CD1c-positive myeloid dendritic cell (primary cell): ENCODE measurements around the gene C10orf71.
A peak's percentile ranks its signal among the peaks of the same experiment; 100 is the strongest.

Experiments
- DNase-seq: peaks from one replicate; pipeline ENCODE4 v3.0.0-alpha.2; 2016; ENCODE audit errors: extremely low spot score

The C10orf71 gene

DNA sequence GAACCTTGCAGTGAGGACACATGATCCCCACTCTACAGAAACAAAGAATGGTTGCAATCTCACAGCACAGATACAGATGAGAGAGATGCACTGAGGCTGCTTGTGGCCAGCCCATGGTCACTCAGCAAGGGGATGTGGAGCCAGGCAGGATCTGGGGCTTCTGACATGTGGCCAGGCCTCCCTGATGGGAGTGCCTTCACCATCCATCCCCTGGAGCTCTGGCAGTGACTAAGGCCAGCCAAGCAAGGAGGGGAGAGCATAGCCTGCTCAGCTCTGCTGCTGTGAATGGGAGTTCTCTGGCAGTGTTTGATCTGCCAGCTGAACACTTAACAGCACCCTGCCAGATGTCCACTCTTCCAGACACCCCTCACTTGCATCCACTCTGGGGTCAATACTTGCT is 19.8 kb downstream of the C10orf71 start:
- DNase-seq, result no peak

DNA sequence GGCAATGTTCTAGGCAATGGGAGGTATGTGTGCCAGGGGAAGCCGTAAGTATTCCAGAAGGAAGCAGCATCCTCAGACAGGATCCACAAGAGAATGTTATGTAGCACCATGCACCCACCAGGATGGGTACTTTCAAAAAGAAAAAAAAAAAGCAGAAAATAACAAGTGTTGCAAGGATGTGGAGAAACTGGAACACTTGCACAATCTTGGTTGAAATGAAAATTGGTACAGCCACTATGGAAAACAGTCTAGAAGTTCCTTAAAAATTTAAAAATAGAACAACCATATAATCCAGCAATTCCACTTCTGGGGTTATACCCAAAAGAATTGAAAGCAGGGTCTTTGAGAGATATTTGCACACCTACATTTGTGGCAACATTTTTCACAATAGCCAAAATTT is 20.2 kb downstream of the C10orf71 start:
- no peak for DNase-seq

DNA sequence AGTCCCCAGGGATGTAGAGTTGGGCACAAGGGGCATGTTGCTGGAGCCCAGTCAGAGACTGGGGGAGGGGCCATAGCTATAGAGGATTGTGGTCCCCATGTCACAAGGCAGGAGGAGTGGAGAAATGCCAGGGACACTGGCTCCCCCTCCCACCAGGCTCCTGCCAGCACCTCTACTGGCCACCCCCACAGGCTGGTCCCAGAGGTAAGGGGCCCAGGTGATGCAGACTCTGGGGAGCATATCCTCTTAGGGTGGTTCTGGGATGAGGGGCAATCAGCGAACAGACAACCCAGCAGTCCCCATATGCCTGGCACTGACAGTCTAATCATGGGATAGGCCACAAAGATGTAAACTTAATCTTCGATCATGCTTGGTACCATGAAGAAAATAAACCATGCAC is 21.2 kb downstream of the C10orf71 start:
- no peak for DNase-seq

DNA sequence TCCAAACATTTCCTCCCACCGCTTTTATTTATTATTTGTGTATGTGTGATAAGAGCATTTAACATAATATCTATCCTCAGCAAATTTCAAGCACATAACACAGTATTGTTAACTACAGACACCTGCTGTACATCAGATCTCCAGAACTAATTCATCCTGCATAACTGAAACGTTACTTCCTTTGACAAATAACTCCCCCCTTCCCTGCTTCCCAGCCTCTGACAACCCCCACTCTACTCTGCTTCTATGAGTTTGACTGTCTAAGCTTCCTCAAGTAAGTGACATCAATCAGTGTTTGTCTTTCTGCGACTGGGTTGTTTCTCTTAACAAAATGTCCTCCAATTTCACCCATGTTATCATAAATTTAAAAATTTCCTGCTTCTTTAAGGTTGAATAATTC is 22.1 kb downstream of the C10orf71 start:
- no peak for DNase-seq

DNA sequence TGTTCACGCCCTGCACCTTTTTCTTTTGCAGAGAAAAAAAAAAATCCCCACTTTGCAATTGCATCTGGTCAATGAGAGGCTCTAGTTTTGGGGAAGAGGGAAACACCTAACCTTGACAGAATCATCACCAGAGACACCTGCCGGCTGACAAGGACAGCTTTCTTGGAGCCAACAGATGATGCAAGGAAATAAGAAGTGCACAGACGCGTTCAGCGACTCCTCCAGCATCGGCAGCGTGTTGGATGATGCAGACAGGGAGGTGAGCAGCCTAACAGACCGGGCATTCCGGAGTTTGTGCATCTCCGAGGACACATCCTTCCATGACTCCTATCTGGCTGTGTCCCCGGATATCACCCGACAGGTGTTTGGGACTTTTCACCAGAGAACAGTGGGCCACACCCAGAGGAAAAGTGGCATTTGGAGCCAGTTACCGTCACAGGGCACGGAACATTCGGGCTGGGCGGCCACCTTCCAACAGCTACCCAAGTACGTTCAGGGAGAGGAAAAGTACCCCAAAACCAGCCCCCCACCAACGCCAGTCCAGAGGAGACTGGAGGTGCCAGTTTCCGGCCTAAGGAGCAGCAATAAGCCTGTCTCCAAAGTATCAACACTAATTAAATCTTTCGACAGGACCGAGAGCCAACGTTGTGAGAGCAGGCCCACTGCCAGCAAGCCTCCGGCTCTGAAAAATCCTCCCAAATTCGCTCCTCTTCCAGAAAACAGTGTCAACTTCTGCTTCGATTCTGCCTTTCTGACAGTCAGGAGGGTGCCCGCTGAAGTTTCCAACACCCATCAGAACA is 23.6 kb downstream of the C10orf71 start:
- DNase-seq, result no peak

DNA sequence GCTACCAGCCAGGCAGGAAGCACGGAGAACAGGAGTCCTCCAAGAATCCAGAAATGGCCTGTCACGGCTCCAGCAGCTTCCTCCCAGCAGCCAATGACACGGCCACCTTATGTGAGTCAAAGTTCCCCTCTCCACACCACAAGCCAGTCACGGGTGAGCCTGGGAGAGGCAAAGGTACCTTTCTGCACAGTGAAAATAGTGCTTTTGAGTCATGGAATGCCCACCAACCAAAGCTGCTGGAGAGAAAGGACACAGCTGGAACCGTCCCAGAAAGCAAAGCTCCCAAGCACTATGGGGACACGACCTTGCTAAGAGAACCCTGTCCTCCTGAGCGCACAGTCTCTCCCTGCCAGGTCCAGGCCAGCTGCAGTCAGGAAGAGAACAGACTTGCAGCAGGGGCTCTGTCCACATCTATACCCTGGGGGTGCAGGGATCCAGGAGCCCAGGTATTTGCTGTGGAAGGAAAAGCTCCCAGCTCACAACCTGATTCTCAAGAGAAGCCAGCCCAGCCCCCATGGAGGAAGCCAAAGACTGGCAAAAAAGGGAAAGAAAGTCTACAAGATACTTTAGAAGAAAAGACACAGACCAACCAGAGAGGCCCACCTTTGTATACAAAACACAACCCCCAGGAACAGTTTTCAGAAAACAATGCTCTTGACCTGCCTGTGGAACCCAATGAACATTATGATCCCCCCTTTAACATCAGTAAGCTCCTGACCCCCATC is 24.4 kb downstream of the C10orf71 start:
- DNase-seq, result peak; percentile 37

DNA sequence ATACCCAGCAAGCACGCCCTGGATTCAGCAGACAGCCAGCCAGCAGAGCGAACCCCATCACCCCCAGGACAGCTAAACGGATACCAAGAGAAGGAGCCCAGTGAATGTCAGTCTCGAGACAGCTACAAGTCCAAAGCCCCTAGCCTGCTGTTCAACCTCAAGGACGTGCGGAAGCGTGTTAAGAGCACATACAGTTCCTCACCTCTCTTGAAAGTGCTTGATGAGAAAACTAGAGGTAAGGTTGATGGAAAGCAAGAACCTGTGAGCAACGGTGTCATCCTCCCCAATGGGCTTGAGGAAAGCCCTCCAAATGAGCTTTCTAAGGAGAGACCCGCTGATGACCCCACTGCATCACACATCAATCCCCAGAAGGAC is 24.9 kb downstream of the C10orf71 start:
- no peak for DNase-seq

DNA sequence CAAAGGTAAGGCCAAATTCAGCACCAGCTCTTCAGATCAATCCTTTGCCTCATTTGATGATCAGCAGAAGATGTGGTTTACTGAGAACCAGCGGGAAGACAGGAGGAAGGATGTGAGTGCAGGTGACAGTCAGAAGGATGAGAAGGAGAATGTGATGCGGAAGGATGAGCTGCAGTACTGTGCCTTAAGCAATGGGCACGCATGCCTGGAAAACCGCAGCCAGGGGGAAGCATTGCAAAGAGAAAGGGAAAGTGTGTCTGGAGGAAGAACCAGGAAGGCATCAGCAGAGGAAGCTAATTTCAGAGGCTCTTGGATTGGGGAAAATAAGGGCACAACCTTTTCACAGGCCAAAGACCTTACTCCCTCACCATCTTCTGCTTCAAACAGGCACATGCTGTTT is 25.7 kb downstream of the C10orf71 start:
- DNase-seq, result no peak

DNA sequence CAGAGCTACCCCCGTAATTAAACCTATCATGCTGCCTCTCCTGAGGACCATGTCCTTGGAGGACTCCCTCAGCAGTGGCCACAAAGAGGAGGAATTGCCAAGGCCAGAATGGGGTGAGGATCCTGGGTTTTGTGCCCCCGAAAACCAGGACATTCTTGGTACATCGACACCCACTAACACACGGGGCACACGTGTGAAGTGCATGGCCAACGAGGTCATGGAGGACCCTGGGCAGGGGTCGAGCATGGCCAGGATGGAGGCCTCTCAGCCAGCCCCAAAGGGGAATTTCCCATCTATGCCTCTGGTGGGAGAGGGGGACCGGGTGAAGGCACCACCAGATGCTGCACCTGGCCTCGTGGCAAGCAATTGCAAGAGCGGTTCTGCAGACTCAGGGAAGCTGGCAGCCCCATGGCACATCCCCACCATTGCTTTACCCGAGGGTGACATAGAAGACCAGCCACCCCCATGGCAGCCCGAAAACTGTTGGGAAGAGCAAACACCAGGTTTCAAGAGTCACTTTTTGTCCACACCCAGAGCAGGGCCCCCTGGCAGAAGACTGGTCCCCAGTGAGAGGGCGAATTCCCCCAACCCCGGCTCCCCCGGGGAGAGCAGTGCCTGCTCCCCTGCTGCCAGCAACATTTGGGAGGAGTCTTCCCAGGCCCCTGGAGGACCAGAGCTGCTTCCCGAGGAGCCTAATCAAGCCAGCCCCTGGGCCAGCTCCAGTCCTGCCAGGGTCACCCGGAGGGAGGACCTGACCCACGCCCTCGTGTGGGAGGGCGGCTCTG is 26.4 kb downstream of the C10orf71 start:
- DNase-seq, result no peak

DNA sequence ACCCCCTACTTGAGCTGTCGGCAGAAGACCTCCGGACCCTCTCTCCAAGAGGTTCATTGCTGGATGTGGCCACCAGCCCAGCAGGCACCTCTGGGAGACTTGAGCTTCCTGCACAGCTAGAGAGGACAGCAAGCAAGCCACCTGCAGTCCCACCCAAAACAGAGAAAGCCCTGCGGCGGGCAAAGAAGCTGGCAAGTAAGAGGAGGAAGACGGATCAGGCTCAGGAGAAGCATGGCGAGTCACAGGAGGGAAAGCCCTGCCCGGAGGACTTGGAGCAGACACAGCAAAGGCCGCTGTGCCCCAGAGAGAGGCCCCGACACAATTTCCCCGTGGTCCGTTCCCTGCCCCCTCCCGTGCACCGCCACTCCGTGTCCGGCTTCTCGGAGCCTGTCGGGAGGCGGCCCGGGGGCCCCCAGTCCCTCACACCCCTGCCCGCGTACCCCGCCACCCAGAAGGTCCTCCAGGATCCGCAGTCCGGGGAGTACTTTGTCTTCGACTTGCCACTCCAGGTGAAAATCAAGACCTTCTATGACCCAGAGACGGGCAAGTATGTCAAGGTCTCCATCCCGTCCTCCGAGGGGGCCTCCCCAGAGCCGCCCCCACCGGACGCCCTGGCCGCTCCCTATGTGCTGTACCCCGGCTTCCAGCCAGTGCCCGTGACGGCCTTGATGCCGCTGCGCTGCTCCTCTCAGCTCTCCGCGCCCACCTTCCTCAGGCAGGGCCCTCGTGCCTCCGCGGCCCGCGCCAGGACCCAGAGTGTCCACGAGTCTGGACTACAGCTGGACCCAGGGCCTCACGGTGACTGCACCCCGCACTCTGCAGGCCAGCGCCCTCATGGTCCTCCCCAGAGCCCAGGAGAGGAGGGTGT is 27.2 kb downstream of the C10orf71 start:
- no peak for DNase-seq

DNA sequence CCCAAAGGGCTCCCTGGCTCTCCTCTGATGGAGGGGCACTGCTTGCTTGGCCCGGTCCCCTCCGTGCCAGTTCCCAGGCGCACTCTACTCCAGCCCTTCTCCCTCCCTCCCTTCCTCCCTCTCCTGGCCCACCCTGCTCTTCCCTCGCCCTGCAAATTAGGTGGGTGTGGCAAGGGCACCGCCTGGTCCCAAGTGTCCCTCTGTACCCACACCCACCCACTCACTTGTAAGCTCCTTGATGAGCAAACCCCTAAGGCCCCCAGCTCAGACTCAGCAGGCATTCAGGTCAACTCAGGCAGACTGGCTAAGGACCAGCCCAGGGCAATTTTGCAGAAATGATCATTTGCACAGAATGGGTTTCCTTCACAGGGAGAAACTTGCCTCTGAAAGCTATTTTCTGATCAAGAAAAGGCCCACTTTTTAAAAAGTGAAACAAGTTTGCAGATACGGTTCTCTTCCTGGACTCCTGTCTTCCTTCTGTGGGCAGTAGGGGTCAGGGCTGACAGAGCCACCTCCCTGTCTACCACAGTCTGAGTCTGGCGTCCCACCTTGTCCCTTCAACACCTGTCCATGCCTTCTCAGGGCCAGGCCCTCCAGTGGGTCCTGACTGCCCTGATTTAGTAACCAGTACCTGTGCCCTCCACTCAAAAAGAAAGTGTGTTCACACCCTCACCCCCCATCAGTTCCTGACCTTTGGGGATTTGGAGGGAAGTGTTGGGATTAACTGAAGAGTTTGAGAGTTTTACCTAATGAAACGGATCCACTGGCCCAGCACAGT is 28.3 kb downstream of the C10orf71 start:
- DNase-seq, result no peak

DNA sequence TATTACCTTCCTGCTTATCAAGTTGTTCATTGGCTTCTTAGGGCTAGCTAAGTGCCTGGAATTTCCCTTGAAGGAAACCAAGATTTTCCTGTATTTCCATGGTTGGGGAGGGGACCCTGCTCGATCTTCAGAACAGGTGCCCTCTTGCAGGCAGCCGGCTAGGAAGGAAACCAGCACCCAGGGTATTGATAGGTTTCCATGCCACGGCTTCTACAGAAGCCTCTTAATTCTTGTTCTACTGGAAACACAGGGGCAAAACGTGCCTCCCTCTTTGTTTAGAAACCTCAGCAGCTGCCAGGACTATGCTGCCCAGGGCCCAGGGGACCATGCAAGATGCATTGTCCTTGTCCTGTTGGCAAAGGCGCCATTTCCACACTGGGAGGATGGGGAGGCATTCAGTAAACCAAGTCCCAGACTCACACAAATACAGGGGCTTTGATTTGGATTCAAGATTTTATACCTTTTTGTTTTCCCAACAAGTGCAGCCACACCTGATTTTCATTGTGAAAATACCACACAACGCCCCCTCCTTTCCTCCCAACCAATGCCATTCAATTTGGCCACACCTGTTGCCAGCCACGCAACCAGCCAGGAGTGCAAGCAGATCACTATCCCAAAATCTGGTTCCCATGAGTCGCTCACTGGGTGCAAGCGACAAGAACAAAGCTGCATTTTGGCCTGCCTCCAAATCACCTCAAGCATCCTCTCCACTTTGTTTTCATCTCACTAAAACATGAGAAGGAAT is 29.6 kb downstream of the C10orf71 start:
- no peak for DNase-seq

DNA sequence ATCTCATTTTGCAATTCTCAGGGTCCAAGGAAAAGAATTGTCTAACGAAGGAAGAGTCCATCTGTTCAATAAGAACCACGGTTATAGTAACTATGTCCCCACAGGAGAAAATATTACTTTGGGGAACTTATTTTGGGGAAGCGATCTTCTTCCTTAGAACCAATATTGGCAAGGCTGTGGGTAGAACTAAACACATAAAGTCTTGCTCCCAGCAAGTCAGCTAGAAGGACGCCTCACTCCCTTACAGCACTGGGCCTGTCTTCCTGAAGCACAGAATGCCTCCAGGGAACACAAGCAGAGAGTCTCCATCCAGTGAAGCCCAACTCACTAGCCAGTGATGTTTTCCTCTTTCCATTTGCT is 30.2 kb downstream of the C10orf71 start:
- peak; percentile 73 for DNase-seq

DNA sequence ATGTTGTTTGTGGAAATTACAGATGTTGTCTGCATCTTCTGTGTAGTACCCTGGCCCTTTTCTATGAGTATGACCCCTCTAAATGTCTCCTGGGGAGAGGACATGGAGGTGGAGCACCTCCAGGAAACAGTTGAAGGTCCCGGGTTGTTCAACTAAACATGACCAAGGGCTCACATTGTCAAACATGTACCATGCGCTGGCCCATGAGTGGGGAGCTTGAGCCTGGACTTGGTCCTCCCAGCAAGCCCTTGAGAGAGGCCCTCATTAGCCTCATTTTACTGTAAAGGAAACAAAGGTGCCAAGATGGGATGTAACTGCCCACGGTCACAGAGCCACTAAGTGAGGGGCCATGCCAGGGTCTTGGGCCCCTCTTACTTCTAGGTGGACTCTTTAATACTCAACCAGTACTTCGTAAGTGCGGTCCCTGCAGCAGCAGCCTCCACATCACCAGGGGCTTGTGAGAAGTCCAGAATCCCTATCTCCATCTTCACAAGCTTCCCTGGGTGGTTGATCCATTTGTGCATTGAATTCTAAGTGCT is 31.2 kb downstream of the C10orf71 start:
- DNase-seq, result no peak

DNA sequence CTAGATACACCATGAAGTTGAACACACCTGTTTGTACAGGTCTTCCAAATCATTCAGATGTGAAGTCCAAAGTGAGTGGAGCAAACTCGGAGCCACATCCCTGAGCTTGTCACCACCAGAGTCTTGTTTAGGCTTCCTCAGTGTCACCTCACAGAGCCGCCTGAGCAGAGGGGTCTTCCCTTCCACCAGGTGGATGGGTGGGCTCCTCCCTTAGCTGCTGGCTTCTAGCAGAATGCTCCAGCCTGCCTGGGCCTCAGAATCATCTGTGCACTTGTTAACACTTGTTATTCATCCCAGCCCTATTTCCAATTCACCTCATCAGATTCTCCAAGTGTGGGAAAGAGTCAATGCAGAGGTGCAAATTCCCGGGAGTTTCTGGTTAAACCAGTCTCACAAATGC is 32.5 kb downstream of the C10orf71 start:
- DNase-seq, result no peak

DNA sequence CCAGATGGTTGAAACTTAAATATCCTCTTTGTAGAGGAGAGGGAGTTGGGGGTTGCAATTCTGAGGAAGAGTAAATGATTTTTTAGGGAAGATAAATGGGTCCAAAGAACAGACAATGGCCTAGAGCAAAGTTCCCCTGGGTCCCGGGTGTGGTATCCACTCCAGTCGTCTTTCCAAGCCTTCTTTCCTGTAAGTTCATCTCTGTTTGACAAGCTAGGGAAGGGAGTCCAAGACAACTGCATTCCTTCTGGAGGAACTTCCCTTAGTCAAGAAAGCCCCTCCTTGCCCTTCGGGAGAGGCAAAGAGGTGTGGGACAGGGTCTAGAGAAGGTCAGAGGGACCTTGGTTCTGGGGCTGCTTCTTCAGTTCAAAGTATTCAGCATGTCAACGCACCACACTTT is 33.4 kb downstream of the C10orf71 start:
- DNase-seq, result no peak

DNA sequence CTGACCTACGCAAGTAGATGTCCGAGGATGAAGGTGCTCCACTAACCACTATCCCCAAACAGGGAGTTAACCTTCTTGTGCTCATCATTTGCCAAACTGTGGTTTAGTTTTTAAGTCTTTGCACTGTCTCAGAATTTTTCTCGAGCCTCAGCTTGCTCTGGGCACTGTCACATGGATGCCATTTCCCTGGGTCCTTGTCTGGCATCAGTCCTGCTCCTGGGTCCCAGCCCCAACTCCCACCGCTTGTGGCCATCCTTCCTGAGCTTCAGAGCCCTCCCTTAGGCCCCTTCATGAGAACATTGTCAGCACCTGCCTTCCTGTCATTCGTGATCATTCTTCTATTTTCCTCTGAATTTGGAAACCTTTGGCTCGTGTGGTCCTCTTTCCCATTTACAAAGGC is 33.8 kb downstream of the C10orf71 start:
- no peak for DNase-seq

DNA sequence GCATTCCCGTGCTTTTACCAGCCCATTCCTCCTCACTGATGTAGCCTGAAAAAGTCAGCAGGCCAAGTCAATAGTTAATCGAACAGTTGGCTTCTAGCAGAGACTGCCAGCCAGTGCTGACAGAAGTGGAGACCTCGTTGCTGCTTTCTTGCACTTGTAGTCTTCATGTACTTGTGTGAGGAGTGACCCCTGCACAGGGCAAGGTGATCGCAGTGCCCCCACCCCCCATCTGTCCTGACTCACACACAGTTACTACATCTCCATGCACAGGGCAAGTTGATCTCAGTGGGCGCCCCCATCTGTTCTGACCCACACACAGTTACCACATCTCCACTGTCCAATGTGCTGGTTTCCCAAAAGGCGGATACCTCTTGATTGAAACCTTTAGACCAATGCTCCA is 34.2 kb downstream of the C10orf71 start:
- no peak for DNase-seq

DNA sequence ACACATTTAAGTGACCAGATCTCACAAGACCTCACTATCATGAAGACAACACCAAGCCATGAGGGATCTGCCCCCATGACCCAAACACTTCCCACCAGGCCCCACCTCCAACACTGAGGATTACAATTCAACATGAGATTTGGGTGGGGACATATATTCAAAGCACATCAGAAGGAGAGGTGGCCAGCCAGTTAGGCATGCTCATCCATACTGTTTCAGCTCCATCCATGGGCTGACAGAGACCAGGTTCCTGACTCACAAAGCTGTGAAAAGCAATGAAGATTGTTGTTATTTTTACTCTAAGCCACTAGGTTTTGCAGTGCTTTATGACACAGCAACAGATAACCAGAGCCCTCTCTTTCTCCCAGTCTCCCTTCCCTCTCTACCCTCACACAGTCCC is 36.0 kb downstream of the C10orf71 start:
- no peak for DNase-seq

DNA sequence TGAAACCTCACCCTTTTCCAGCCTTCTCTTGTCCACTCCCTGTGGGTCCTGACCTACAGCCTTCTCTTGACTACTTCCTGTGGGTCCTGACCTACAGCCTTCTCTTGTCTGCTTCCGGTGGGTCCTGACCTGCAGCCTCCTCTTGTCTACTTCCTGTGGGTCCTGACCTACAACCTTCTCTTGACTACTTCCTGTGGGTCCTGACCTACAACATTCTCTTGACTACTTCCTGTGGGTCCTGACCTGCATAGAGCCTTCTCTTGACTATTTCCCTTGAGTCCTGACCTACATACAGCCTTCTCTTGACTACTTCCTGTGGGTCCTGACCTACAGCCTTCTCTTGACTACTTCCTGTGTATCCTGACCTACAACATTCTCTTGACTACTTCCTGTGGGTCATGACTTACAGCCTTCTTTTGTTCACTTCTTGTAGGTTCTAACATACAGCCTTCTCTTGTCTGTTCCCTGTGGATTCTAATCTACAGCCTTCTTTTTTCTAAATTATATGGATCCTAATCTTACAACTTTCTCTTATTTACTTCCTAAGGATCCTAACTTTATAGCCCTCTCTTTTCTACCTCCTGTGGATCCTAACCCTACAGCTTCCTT is 36.5 kb downstream of the C10orf71 start:
- no peak for DNase-seq
